Renal cortex interstitium (tissue), 11 donors: ENCODE data around the gene LRRC36. TPM values are rescaled to one million over a fixed set of nuclear protein-coding genes. Genes with fewer than 3 reads are reported as not detected.
"Not testable (repeated sequence)": the region's sequence is repeated elsewhere in the genome, so short reads cannot be mapped to it uniquely, and the experiment has no call there.

Experiments used
- DNase-seq, 11 donors: peaks; one replicate each; pipeline ENCODE4 v3.0.0-alpha.2; 2013; ENCODE audit warnings: low read depth in 9 of 11, low spot score in 4 of 11; ENCODE audit errors: extremely low read depth in 1 of 11
- polyA plus RNA-seq, 3 donors: library from polyadenylated mRNA; unstranded; fragments of 120-200 nt; gene quantifications; one replicate each; pipeline ENCODE4 v1.2.1, GENCODE V29; 2013; ENCODE audit not compliant: insufficient read length in 3 of 3

The LRRC36 gene
- polyA plus RNA-seq, 3 donors: 3.2 to 11.5 (median 4.6) TPM

DNA sequence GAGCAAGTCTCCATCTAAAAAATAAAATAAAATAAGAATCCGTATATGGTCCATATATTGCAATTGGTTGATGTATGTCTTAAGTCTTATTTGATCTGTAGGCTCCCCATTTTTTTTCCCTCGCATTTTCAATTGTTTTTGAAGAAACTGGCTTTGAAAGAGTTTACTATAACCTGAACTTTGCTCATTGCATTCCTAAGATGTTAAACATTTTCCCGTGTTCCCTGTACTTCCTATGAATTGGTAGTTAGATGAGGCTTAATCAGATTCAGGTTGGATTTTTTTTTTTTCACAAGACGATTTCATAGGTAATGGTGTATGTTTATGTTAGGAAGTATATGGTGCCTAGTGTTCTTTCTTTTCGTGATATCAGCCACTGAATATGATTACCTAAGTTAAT, 3.3 kb downstream of the LRRC36 start:
- DNase-seq: no peak

DNA sequence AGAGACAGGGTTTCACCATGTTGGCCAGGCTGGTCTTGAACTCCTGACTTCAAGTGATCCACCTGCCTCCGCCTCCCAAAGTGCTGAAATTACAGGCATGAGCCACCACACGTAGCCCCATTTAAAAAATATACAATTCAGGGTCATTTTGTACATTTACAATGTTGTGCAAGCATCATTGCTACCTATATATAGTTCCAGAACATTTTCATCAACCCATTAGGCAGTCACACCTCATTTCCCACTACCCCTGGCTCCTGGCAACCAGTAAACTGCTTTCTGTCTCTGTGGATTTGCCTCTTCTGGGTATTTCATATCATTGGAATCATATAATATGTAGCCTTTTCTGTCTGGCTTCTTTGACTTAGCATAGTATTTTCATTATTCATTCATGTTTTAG, 6.7 kb downstream of the LRRC36 start:
- no peak for DNase-seq

DNA sequence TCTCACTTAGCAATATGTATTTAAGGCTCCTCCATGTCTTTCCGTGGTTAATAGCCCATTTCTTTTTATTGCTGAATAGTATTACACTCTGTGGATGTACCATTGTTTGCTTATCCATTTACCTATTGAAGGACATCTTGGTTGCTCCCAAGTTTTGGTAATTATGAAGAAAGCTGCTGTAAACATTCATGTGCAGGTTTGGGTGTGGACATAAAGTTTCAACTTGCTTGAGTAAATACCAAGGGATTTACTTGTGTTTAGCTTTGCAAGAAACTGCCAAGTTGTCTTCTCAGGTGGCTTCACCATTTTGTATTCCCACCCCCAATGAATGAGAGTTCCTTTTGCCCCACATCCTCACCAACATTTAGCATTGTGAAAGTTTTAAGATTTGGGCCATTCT, 9.5 kb downstream of the LRRC36 start:
- no peak for DNase-seq

DNA sequence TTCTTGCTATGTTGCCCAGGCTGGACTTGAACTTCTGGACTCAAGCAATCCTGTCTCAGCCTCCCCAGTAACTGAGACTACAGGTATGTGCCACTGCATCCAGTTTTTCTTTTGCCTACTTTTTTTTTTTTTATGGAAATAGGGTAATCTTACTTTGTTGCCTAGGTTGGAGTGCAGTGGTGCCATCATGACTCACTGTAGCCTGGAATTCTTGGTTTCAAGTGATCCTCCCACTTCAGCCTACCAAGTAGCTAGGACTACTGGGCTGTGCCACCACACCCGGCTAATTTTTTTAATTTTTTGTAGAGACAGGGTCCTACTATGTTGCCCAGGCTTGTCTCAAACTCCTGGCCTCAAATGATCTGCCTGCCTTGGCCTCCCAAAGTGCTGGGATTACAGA, 10.0 kb downstream of the LRRC36 start:
- DNase-seq: no peak

DNA sequence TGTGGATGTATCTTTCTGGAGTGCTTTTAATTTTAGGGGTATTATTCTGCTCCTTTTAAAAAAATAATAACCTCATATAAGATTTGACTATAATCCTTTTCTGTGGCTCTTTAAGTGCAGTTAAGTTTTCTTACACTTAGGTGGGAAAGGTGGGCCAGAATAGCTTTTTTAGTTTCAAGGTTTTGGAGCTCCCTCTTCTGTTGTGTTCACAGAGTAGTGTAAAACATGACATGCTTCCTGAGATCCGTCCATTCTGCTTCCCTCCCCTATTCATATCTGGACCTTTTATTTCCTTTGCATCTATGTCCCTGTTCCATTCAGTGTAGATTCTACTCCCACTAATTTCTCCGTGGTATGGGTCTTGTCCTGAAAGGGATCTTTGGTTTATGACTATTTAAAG, 12.8 kb downstream of the LRRC36 start:
- DNase-seq: no peak

DNA sequence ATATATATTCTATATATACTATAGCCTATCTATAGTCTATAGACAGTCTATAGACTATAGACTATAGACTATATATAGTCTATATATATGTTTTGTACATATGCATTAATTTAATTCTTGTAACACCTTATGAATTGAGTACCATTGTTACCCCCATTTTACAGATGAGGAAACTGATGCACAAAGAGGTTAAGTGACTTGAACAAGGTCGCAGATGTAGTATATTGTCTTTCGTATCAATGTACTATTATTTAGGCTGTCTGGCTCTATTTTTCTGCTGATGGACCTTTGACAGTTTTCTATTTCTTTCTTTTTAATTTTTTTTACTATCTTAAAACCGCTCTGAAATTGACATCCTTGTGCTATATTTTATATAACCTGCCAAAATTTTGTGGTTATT, 14.6 kb downstream of the LRRC36 start:
- DNase-seq: no peak

DNA sequence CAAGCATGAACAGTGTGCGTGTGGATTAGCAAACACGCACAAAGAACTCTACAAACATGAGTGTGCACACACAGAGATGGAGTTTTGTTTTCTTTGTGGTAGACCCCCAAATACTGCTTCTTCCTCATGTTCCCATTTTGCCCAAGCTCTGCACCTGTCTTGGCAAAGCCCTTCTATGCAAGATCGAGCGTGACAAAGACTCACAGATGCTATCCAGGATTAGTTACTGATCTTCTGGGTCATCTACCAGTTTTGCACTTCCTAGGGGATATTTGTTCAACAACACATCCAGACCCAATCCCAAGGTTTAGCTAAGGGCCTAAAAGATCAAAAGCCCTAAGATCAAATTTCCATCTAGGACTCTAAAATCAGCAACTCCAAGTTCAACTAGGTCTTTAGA, 16.0 kb downstream of the LRRC36 start:
- no peak for DNase-seq

DNA sequence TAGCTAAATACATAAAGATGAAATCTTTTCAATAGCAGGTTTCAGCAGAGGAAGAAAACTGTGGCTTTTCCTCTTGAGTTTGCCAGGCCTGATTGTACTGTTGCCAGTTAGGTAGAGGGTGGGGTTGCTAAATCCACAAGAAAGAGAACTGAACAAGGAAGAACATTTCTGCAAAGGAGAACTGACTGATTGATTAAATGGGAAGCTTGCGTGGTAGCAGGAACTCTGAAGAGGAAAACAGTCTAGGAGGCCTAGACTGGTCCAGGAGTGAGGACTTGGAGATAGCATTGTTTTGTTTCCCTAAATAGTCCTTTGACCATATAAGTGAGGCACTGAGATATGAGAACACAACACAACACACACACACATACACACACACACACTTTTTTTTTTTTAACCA, 18.8 kb downstream of the LRRC36 start:
- no peak for DNase-seq

DNA sequence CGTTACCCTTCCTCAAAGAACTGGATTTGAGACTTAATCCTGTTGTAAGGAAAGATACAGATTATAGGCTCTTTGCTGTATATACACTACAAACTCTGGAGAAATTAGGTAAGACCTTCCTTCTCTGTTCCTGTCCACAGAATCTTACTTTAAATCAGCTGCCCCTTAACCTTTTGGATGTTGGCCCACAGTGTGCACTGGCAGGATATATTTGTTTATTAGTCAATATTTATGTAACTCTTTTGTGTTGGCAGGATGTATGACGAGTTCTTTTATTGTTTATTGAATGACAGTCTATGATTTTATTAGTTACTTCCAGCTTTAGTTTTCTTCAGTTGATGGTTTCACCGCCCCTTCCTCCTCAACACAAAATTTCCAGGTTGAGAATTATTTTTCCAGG, 19.7 kb downstream of the LRRC36 start:
- DNase-seq: no peak

DNA sequence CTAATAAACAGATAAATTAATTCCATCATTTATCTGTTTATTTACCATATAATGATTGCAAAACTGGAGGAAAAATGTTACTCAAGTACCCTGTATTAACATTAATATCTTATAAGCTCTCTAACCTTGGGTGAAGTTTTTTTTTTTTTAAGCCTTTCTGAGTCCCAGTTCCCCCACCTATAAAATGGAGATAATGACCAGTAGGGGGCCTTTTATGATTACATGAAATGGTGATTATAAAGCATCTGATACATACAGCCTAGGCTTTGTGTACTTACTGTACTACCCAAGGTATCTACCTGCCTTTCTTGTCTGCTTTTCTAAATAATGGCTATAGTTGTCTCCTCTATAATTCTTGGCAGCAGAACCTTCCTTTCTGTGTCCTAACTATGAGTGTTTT, 22.6 kb downstream of the LRRC36 start:
- DNase-seq: no peak

DNA sequence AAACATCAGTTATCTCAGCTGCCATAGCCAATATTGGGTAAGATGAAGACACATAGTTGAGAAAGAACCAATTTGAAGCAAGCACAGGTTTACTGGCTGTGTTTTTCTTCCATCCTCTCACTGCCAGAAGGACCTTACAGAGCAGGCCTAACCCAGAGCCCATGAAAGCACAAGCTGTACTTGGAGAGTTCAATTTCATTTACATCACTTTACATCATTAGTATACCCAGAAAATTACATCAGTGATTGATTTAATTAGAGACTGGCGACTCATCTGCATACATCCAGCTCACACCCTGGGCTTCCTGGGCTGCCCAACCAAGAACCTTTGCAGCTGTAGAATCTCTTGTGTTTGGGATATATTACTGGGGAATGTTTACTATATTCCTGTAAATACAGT, 23.7 kb downstream of the LRRC36 start:
- DNase-seq: no peak

DNA sequence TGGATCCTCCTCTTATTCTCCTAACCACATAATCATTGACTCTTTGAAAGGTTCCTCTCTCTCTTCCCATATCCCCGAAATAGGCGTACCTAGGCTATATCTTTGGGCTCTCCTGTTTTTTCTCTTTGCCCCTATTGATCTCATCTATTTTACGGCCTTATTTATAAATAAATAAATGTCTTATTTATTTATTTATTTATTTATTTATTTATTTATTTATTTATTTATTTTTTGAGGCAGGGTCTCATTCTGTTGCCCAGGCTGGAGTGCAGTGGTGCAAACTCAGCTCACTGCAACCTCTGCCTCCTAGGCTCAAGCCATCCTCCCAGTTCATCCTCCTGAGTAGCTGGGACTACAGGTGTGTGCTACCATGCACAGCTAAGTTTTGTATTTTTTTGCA, 25.8 kb downstream of the LRRC36 start:
- DNase-seq: not testable (repeated sequence)

DNA sequence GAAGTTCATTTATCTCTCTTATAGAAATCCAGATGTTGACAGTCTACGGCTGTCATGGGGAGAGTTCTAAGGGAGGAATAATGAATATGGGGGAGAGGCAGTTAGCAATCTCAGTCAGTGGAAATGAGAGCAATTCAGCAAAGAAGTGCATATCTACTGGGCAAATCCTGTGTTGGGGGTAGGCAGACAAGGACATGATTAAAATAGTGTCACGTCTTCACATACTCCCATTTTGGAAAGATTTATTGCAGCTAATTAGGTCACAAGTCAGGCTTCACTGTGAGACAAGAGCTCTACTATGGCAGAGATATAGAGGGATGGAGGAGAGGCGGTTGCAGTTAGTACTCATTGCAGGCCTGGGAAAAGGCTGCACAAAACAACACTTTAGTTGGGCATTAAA, 29.8 kb downstream of the LRRC36 start:
- peak in 10 of 11 donors; percentile 42 to 77 (median 58) for DNase-seq

DNA sequence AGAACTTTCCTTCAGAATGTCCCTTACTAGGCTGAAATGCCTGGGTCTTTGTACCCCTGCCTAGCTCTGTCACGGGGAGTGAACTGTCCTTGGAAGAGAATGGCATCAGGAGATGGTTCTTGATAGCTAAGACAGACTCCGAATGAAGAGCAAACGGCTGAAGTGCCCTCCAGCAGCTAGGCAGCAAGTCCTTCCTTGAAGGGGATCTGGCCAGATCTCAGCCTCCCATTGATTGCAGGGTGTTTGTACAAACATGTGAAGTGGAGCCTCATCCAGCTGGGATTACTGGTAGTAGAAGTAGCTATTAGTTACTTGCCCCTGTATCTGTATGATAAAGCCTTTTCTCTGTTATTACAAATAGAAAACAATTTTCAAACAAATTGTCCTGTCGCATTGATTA, 30.9 kb downstream of the LRRC36 start:
- DNase-seq: no peak

DNA sequence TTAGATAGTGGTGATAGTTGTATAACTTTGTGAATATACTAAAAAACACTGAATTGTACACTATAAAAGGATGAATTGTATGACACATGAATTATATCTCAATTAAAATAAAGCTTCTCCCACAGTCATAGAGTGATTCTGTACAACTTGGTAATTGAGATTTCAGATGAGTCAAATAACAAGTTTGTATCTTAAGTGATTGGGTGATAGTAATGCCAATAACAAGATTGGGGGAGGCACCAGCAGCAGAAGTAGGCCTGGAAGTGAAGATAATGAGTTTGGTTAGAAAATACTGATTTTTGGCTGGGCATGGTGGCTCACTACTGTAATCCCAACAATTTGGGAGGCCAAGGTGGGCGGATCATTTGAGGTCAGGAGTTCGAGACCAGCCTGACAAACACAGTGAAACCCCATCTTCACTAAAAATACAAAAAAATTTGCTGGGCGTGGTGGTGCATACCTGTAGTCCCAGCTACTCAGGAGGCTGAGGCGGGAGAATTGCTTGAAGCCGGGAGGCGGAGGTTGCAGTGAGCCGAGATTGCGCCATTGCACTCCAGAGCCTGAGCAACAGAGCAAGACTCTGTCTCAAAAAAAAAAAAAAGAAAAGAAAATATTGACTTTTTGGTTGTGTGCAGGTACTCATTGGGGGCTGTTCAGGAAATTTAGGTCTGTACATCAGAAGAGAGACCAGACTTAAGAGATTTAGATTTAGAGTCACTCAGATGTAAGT, 33.1 kb downstream of the LRRC36 start:
- DNase-seq: not testable (repeated sequence)

DNA sequence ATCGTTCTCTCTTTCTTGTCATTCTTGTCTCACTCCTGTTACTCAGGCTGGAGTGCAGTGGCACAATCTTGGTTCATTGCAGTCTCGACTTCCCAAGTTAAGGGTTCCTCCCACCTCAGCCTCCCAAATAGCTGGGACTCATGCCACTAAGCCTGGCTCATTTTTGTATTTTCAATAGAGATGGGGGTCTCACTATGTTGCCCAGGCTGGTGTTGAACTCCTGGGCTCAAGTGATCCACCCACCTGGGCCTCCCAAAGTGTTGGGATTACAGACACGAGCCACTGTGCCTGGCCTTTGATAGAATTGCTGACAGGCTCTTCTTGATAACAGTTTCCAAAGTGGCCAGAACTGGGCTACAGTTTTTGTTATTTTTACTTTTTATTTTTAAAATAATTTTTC, 34.4 kb downstream of the LRRC36 start:
- no peak for DNase-seq

DNA sequence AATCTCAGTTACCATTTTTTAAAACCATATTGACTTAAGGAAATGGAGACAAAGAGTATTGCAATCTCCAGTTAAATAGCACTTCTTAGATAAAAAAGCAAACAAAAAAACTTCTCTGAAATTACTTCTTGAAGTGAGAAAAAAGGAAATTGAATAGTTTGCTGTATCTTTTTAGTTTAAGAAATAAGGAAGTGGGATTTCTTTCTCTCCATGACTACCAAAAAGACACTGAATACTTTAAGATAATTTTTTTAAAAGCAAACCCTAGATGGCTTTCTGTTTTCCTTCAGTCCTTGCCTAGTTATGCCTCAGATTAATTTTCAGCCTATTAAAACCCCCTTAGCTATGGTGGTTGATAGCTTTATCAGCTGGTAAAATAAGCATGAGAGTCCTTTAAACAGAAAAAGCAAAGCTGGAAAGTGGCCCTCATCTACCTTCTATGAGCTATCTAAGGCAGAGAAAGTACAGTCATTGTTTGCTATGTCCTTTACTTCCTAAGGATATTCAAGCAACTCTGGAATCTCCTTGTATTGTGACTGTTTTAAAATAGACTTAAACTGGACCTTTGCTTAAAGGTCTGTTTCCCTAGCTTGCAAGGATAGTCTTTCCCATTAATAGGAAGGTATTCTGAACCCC, 38.1 kb downstream of the LRRC36 start:
- no peak for DNase-seq

DNA sequence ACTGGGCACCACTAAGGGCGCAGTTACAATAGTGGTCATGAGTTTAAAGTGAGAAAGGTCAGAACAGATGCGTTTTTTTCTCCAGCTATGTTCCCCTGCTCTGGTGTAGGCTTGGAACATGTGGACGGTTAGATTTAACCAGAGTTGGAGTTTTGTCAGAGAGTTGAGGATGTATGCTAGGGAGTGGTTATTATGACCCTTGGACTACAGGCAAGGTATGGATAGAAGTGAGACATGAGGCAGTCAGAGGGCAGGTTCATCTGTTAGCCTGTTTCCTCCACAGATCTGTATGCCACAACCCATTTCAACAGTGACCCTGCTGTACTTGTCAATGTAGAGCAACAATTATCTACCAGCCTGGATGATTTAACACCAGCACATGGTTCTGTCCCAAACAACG, 44.0 kb downstream of the LRRC36 start:
- DNase-seq: no peak

DNA sequence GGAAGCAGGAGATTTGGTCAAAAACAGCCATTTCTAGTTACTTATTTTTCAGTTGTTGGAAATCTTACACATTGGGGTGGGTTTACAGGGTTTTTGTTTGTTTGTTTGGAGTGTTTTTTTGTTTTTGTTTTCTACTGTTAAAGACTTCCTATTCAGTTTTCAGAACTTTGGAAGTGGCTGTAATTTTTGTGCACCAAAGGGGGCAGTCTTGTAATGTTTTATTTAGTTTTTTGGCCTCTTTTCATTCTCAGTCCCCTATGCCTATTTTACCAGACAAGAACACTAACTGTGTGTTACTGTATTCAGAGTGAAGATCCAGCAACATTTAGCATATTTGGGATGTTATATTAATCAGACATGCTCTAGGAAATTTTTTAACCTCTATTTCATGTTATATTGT, 46.0 kb downstream of the LRRC36 start:
- DNase-seq: no peak

DNA sequence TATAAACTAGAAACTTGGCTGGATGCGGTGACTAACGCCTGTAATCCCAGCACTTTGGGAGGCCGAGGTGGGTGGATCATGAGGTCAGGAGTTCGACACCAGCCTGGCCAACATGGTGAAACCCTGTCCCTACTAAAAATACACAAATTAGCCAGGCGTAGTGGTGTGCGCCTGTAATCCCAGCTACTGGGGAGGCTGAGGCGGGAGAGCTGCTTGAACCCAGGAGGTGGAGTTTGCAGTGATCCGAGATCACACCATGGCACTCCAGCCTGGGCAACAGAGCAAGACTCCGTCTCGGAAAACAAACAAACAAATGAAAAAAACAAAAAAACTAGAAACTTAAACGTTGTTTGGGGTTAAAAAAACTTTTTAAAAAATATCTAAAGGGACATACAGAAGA, 49.4 kb downstream of the LRRC36 start:
- DNase-seq: not testable (repeated sequence)

DNA sequence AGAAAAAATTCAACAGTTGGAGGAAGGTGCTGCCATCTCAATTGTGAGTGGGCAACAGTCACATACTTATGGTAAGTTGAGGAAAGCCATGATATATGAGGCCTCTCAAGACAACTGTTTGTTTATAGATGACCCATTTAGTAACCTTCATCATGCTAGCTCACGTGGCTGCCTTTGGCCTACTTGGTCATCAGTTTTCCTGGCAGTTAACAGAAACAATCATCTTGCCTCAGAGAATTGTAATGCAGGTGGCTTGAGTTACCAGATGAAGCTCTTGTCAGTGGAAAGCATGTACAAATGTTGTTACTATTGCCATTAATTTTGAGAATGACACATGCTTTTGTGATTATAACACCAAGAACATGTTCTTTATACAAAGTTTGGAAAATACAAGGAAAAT, 52.0 kb downstream of the LRRC36 start:
- DNase-seq: no peak
